Measurements from ENCODE around the gene LRRC47. TPM values are rescaled to one million over a fixed set of nuclear protein-coding genes. Genes with fewer than 3 reads are reported as not detected.

LRRC47 gene
- total and polyA plus RNA-seq, 2 of the 13 experiments (the other 11 are each of a cell fraction or from before 2014, with no cell fraction given) = 18.3 to 52.5 TPM

DNA sequence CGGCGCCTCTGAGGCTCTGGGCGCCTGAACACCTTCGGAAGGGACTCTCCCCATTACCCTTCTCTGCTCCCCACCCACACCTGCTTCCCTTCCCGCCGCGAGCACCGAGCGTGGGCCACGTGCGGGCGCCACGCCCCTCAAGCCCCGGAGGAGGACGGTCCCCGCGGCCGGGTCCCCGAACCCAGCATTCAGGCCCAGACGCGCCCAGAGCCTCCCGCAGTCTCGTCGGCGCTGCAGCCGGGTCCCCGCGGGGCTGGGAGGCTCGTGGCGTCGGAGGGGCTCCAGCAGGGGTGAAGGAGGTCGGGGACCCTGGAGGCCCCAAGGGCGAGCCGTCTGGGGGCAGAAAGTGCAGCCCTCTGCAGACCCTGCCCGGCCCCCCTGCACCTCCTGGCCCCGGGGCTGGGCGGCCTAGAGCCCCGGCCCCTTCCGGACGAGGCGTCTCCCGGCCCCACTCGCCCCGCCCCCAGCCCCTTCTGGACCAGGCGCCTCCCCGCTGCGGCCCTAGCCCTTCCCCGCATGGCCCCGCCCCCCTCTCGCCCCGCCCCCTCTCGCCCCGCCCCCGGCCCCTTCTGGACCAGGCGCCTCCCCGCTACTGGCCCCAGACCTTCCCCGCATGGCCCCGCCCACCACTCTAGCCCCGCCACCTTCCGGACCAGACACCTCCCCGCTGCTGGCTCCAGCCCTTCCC is 24.1 kb downstream of the LRRC47 start (continued):
- TF ChIP-seq ZNF652 (CRISPR knock-in tag; IDR thresholded peaks at IDR 0.05; ENCODE audit: borderline replicate concordance, low read depth) (no peak), ZNF660 (CRISPR knock-in tag; IDR thresholded peaks at IDR 0.05; ENCODE audit: borderline replicate concordance, low read depth) (no peak), ZNF160 (CRISPR knock-in tag; IDR thresholded peaks at IDR 0.05) (no peak), ZFP62 (CRISPR knock-in tag; IDR thresholded peaks at IDR 0.05) (no peak), FOXP1 (IDR thresholded peaks at IDR 0.05) (no peak), FOXP1 (CRISPR knock-in tag; IDR thresholded peaks at IDR 0.05) (no peak), SMYD3 (CRISPR knock-in tag; IDR thresholded peaks at IDR 0.05) (no peak), ZSCAN22 (CRISPR knock-in tag; IDR thresholded peaks at IDR 0.05) (no peak), ZNF543 (CRISPR knock-in tag; IDR thresholded peaks at IDR 0.05) (0 out of 2 replicates have a peak, but pooled peaks have one; percentile 28), TGIF2 (CRISPR knock-in tag; IDR thresholded peaks at IDR 0.05) (no peak; the same call in 1 of the 2 replicates), ZNF83 (CRISPR knock-in tag; IDR thresholded peaks at IDR 0.05; ENCODE audit: borderline replicate concordance) (0 out of 2 replicates have a peak, but pooled peaks have one; percentile 57), MTF2 (CRISPR knock-in tag; IDR thresholded peaks at IDR 0.05; ENCODE audit: borderline replicate concordance) (no peak), THYN1 (CRISPR knock-in tag; IDR thresholded peaks at IDR 0.05; ENCODE audit: borderline replicate concordance, low read depth) (no peak), MIER2 (CRISPR knock-in tag; IDR thresholded peaks at IDR 0.05) (no peak), ZNF550 (CRISPR knock-in tag; IDR thresholded peaks at IDR 0.05; ENCODE audit: borderline replicate concordance) (peak; percentile 71; the same call in 1 of the 2 replicates), SRSF1 (optimal IDR thresholded peaks at IDR 0.05; ENCODE audit: low read depth, low read length) (no peak), ONECUT2 (CRISPR knock-in tag; IDR thresholded peaks at IDR 0.05) (no peak)
- TF ChIP-seq, protein P1, sequence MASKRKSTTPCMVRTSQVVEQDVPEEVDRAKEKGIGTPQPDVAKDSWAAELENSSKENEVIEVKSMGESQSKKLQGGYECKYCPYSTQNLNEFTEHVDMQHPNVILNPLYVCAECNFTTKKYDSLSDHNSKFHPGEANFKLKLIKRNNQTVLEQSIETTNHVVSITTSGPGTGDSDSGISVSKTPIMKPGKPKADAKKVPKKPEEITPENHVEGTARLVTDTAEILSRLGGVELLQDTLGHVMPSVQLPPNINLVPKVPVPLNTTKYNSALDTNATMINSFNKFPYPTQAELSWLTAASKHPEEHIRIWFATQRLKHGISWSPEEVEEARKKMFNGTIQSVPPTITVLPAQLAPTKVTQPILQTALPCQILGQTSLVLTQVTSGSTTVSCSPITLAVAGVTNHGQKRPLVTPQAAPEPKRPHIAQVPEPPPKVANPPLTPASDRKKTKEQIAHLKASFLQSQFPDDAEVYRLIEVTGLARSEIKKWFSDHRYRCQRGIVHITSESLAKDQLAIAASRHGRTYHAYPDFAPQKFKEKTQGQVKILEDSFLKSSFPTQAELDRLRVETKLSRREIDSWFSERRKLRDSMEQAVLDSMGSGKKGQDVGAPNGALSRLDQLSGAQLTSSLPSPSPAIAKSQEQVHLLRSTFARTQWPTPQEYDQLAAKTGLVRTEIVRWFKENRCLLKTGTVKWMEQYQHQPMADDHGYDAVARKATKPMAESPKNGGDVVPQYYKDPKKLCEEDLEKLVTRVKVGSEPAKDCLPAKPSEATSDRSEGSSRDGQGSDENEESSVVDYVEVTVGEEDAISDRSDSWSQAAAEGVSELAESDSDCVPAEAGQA (IDR thresholded peaks at IDR 0.05; ENCODE audit: low read depth) = no peak
- TF ChIP-seq, protein P1 (CRISPR knock-in tag; IDR thresholded peaks at IDR 0.05; ENCODE audit: borderline replicate concordance) = no peak
- TF ChIP-seq, protein P2, sequence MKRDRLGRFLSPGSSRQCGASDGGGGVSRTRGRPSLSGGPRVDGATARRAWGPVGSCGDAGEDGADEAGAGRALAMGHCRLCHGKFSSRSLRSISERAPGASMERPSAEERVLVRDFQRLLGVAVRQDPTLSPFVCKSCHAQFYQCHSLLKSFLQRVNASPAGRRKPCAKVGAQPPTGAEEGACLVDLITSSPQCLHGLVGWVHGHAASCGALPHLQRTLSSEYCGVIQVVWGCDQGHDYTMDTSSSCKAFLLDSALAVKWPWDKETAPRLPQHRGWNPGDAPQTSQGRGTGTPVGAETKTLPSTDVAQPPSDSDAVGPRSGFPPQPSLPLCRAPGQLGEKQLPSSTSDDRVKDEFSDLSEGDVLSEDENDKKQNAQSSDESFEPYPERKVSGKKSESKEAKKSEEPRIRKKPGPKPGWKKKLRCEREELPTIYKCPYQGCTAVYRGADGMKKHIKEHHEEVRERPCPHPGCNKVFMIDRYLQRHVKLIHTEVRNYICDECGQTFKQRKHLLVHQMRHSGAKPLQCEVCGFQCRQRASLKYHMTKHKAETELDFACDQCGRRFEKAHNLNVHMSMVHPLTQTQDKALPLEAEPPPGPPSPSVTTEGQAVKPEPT (CRISPR knock-in tag; IDR thresholded peaks at IDR 0.05; ENCODE audit: low read depth) = no peak
- TF ChIP-seq, protein P3, sequence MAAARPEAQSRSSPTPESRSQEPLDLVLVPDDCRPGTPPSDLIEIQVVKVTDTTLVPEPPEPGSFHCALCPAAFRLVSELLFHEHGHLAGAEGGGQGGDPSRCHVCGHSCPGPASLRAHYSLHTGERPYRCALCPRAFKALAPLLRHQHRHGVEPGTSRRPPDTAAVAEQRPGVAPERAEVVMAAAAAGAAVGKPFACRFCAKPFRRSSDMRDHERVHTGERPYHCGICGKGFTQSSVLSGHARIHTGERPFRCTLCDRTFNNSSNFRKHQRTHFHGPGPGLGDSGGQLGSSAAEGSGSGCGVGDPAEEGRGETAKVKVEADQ (CRISPR knock-in tag; IDR thresholded peaks at IDR 0.05; ENCODE audit: borderline replicate concordance) = no peak
